Measurements from ENCODE around the gene PLCH1. TPM values are rescaled to one million over a fixed set of nuclear protein-coding genes. Genes with fewer than 3 reads are reported as not detected.
A peak's percentile ranks its signal among the peaks of the same experiment; 100 is the strongest.

PLCH1 gene
- total and polyA plus RNA-seq, 2 experiments from 2014 or later, result 2.7 to 6.2 TPM

- peak; percentile 52 for TF ChIP-seq CTCF (IDR thresholded peaks at IDR 0.05; ENCODE audit: low read depth, low read length)
- Histone ChIP-seq H3K27me3 (no peaks in the 10 kb centered on the region), H3K4me1 (ENCODE audit: low read depth) (no peaks in the 10 kb centered on the region)
These were observed 391.9 kb downstream of the PLCH1 start for GRCh38 chr3:155352900-155353490.

GRCh38 chr3:155350571-155350970 lies 394.3 kb downstream of the PLCH1 start:
- TF ChIP-seq CTCF (IDR thresholded peaks at IDR 0.05; ENCODE audit: low read depth, low read length), result no peak
- Histone ChIP-seq H3K4me3 (no peak overlapping the region), H3K36me3 (no peaks in the 10 kb centered on the region), H3K27ac (no peak overlapping the region), H3K4me1 (ENCODE audit: low read depth) (no peaks in the 10 kb centered on the region), H3K27me3 (no peaks in the 10 kb centered on the region), H3K9me3 (ENCODE audit: low read depth) (no peaks in the 10 kb centered on the region)
- DNase-seq (ENCODE audit: low read depth in 1 of 2, low spot score in 1 of 2), result no peak

More at GRCh38 chr3:155352900-155353490, 391.9 kb downstream of the PLCH1 start:
- Histone ChIP-seq H3K4me3 (no peak overlapping the region), H3K36me3 (no peaks in the 10 kb centered on the region), H3K27ac (no peak overlapping the region), H3K9me3 (ENCODE audit: low read depth) (no peaks in the 10 kb centered on the region)
- peak; percentile 28 to 50 for DNase-seq (ENCODE audit: low read depth in 1 of 2, low spot score in 1 of 2)

GRCh38 chr3:155347901-155348300 lies 397.0 kb downstream of the PLCH1 start:
- Histone ChIP-seq H3K4me1 (ENCODE audit: low read depth) (no peaks in the 10 kb centered on the region), H3K9me3 (ENCODE audit: low read depth) (no peaks in the 10 kb centered on the region), H3K27me3 (no peaks in the 10 kb centered on the region), H3K4me3 (no peak overlapping the region), H3K27ac (no peak overlapping the region), H3K36me3 (no peaks in the 10 kb centered on the region)
- DNase-seq (ENCODE audit: low read depth in 1 of 2, low spot score in 1 of 2), result no peak
- TF ChIP-seq CTCF (IDR thresholded peaks at IDR 0.05; ENCODE audit: low read depth, low read length), result no peak

- TF ChIP-seq CTCF (IDR thresholded peaks at IDR 0.05; ENCODE audit: low read depth, low read length), result no peak
- H3K4me1 ChIP-seq (ENCODE audit: low read depth), result no peaks in the 10 kb centered on the region
- H3K4me3 ChIP-seq, result no peak overlapping the region
- DNase-seq (ENCODE audit: low read depth in 1 of 2, low spot score in 1 of 2), result no peak
- no peaks in the 10 kb centered on the region for H3K27me3 ChIP-seq
- no peaks in the 10 kb centered on the region for H3K9me3 ChIP-seq (ENCODE audit: low read depth)
- H3K27ac ChIP-seq, result no peak overlapping the region
- H3K36me3 ChIP-seq, result no peaks in the 10 kb centered on the region
These were observed 402.5 kb downstream of the PLCH1 start for GRCh38 chr3:155342344-155342743.

- H3K4me1 ChIP-seq (ENCODE audit: low read depth), result no peaks in the 10 kb centered on the region
- no peaks in the 10 kb centered on the region for H3K27me3 ChIP-seq
- H3K4me3 ChIP-seq, result no peak overlapping the region
- H3K36me3 ChIP-seq, result no peaks in the 10 kb centered on the region
- H3K9me3 ChIP-seq (ENCODE audit: low read depth), result no peaks in the 10 kb centered on the region
- DNase-seq (ENCODE audit: low read depth in 1 of 2, low spot score in 1 of 2), result no peak
- no peak for TF ChIP-seq CTCF (IDR thresholded peaks at IDR 0.05; ENCODE audit: low read depth, low read length)
- no peak overlapping the region for H3K27ac ChIP-seq
These were observed 405.8 kb downstream of the PLCH1 start for GRCh38 chr3:155339052-155339451.
